T47D (cell line): ENCODE data around the gene BEND6.

Experiments
- DNase-seq, 2 experiments: peaks; one replicate each; pipeline versions ENCODE4 v3.0.0 to v3.0.0-alpha.2; 2011 to 2012; ENCODE audit warnings: low read depth in 1 of 2, low spot score in 1 of 2
- JUND ChIP-seq: IDR thresholded peaks from 2 replicates; pipeline ENCODE4 v1.6.1; 2012; ENCODE audit warnings: low read depth
- in situ Hi-C: cut with HindIII; loops from 2 replicates; pipeline ENCODE4 v1.10.0; 2016; ENCODE audit warnings: low sequenced_read_pairs, low pct_unique_long_range_greater_than_20kb

BEND6 gene

GRCh38 chr6:57069920-57070331 lies 115.0 kb downstream of the BEND6 start:
- in situ Hi-C loops: no loop called here
- DNase-seq: no peak
- TF ChIP-seq JUND: no peak

GRCh38 chr6:57072108-57072507 lies 117.2 kb downstream of the BEND6 start:
- in situ Hi-C loops: no loop called here
- TF ChIP-seq JUND: no peak
- no peak for DNase-seq

GRCh38 chr6:57074383-57074782 lies 119.5 kb downstream of the BEND6 start:
- no peak for DNase-seq
- in situ Hi-C loops: no loop called here
- TF ChIP-seq JUND: no peak

GRCh38 chr6:57075092-57075491 lies 120.2 kb downstream of the BEND6 start:
- DNase-seq: no peak
- in situ Hi-C loops: no loop called here

More at GRCh38 chr6:57075092-57075491, 120.2 kb downstream of the BEND6 start:
- TF ChIP-seq JUND: no peak
